Cardiac septum (tissue), 1 donor: ENCODE results near the gene CLEC16A. TPM values are rescaled to one million over a fixed set of nuclear protein-coding genes. Genes with fewer than 3 reads are reported as not detected.

Experiments used
- DNase-seq: peaks from one replicate; pipeline ENCODE4 v3.0.0-alpha.2; 2020; ENCODE audit warnings: low spot score
- intact Hi-C: fragments of 100-400 bp; cut with DNase I; formaldehyde crosslinking; loops from one replicate; pipeline ENCODE4 v1.14.0; 2022
- total RNA-seq: library from RNA; stranded (reverse); fragmentation: NEBNext Ultra II Directional; extraction: Animal tissue kit (Norgen Biotek cat#: 25700); gene quantifications from one replicate; pipeline ENCODE4 v1.2.1, GENCODE V29; 2021
- donor health status: DM: no; HTN: no; CAD: no.

CLEC16A gene
- total RNA-seq, 1 donor from 2014 or later: 28.4 TPM

- DNase-seq: no peak
- intact Hi-C loops: no loop called here
Measured at GRCh38 chr16:11168386-11169051, 224.2 kb downstream of the CLEC16A start.

GRCh38 chr16:11169641-11170040, 225.3 kb downstream of the CLEC16A start:
- intact Hi-C loops: loop anchor here (2.0 kb wide), 2 partner anchors 61 to 99 kb away; no protein-coding TSS in a partner anchor
- no peak for DNase-seq

- DNase-seq: no peak
Measured at GRCh38 chr16:11170201-11170600, 225.8 kb downstream of the CLEC16A start.

GRCh38 chr16:11170696-11171447, 226.5 kb downstream of the CLEC16A start:
- intact Hi-C loops: loop anchor here (2.0 kb wide), 2 partner anchors 60 to 100 kb away; no protein-coding TSS in a partner anchor
- no peak for DNase-seq

More at GRCh38 chr16:11170201-11170600, 225.8 kb downstream of the CLEC16A start:
- intact Hi-C loops: loop anchor here (2.0 kb wide), 2 partner anchors 61 to 99 kb away; no protein-coding TSS in a partner anchor

GRCh38 chr16:11171448-11171709, 227.0 kb downstream of the CLEC16A start:
- no peak for DNase-seq
- intact Hi-C loops: loop anchor here (2.0 kb wide), 2 partner anchors 59 to 101 kb away; no protein-coding TSS in a partner anchor

- intact Hi-C loops: loop anchor here (2.0 kb wide), 2 partner anchors 59 to 101 kb away; no protein-coding TSS in a partner anchor
- DNase-seq: no peak
Measured at GRCh38 chr16:11171757-11172299, 227.5 kb downstream of the CLEC16A start.

- no peak for DNase-seq
- intact Hi-C loops: no loop called here
Measured at GRCh38 chr16:11173426-11173825, 229.1 kb downstream of the CLEC16A start.

- intact Hi-C loops: no loop called here
- DNase-seq: no peak
Measured at GRCh38 chr16:11174141-11174540, 229.8 kb downstream of the CLEC16A start.

- DNase-seq: no peak
- intact Hi-C loops: no loop called here
Measured at GRCh38 chr16:11175106-11175786, 230.9 kb downstream of the CLEC16A start.

GRCh38 chr16:11175787-11176341, 231.5 kb downstream of the CLEC16A start:
- no peak for DNase-seq
- intact Hi-C loops: no loop called here

- intact Hi-C loops: no loop called here
- no peak for DNase-seq
Measured at GRCh38 chr16:11177578-11178160, 233.3 kb downstream of the CLEC16A start.

- intact Hi-C loops: no loop called here
- no peak for DNase-seq
Measured at GRCh38 chr16:11178424-11178823, 234.1 kb downstream of the CLEC16A start.

GRCh38 chr16:11179574-11179973, 235.2 kb downstream of the CLEC16A start:
- no peak for DNase-seq
- intact Hi-C loops: no loop called here

GRCh38 chr16:11180489-11180888, 236.1 kb downstream of the CLEC16A start:
- DNase-seq: no peak
- intact Hi-C loops: no loop called here

- intact Hi-C loops: no loop called here
- DNase-seq: no peak
Measured at GRCh38 chr16:11181242-11181898, 237.0 kb downstream of the CLEC16A start.

GRCh38 chr16:11181899-11182279, 237.5 kb downstream of the CLEC16A start:
- no peak for DNase-seq
- intact Hi-C loops: no loop called here

- intact Hi-C loops: no loop called here
Measured at GRCh38 chr16:11182411-11182810, 238.0 kb downstream of the CLEC16A start.

GRCh38 chr16:11183035-11183812, 238.9 kb downstream of the CLEC16A start:
- DNase-seq: no peak
- intact Hi-C loops: no loop called here

More at GRCh38 chr16:11182411-11182810, 238.0 kb downstream of the CLEC16A start:
- no peak for DNase-seq
